Activated T-cell treated with anti-CD3 and anti-CD28 coated beads, Interleukin-2, amount 50 U/mL, for 72 hours (primary cell): ENCODE measurements around the gene MACROH2A2. TPM values are rescaled to one million over a fixed set of nuclear protein-coding genes. Genes with fewer than 3 reads are reported as not detected.

Experiments
- ATAC-seq, 2 donors: fragments of 150-1000 bp; cut with Tn5 transposase; replicated peaks in 1 of 2; 2 replicates each; pipeline ENCODE4 v1.10.0; 2021; ENCODE audit warnings: moderate library complexity in 2 of 2, mild to moderate bottlenecking in 1 of 2
- DNase-seq, 2 donors: peaks; one replicate each; pipeline ENCODE4 v3.0.0; 2021 to 2022; ENCODE audit warnings: mixed read lengths in 1 of 2
- H3K27ac Mint-ChIP-seq: one replicate; pipeline ENCODE4 v1.8.0; 2022; ENCODE audit warnings: mild to moderate bottlenecking, moderate library complexity, mixed read lengths
- H3K27me3 Mint-ChIP-seq: one replicate; pipeline ENCODE4 v1.8.0; 2022; ENCODE audit warnings: low read depth, mixed read lengths
- H3K36me3 Mint-ChIP-seq, 2 donors: one replicate each; pipeline ENCODE4 v1.8.0; 2022; ENCODE audit warnings: mixed read lengths in 2 of 2, mild to moderate bottlenecking in 1 of 2; ENCODE audit not compliant: insufficient read depth in 2 of 2
- H3K4me1 Mint-ChIP-seq: one replicate; pipeline ENCODE4 v1.8.0; 2022; ENCODE audit warnings: low read depth, mixed read lengths
- H3K4me3 Mint-ChIP-seq, 2 donors: one replicate each; pipeline ENCODE4 v1.8.0; 2022; ENCODE audit warnings: mild to moderate bottlenecking in 2 of 2, mixed read lengths in 2 of 2, moderate library complexity in 2 of 2
- H3K9me3 Mint-ChIP-seq, 2 donors: one replicate each; pipeline ENCODE4 v1.8.0; 2022; ENCODE audit warnings: mixed read lengths in 2 of 2
- total RNA-seq, 2 donors: library from RNA; stranded (reverse); gene quantifications; one replicate each; pipeline ENCODE4 v1.2.3, GENCODE V29; 2022

The MACROH2A2 gene
- total RNA-seq, 2 donors from 2014 or later: 6.2 to 8.4 TPM

GRCh38 chr10:70053218-70053840 lies 683 bp downstream of the MACROH2A2 start:
- H3K9me3 Mint-ChIP-seq: no peaks in the 10 kb centered on the region
- peaks cover 0 to 1% of the 10 kb centered on the region in 2 donors for H3K36me3 Mint-ChIP-seq
- peaks cover 46% of the 10 kb centered on the region for H3K27me3 Mint-ChIP-seq
- no peak overlapping the region for H3K27ac Mint-ChIP-seq
- peak; percentile 37 to 48 for DNase-seq
- peak; percentile 71 to 73 for ATAC-seq
- H3K4me3 Mint-ChIP-seq: peak overlapping the region; percentile 84 to 93
- H3K4me1 Mint-ChIP-seq: peaks cover 9% of the 10 kb centered on the region

- Mint-ChIP-seq H3K4me3 (peak overlapping the region; percentile 72 to 84), H3K27ac (no peak overlapping the region), H3K4me1 (peaks cover 9% of the 10 kb centered on the region), H3K9me3 (no peaks in the 10 kb centered on the region), H3K36me3 (peaks cover 0 to 1% of the 10 kb centered on the region in 2 donors), H3K27me3 (peaks cover 46% of the 10 kb centered on the region)
- DNase-seq (peak; percentile 23 to 51), ATAC-seq (peak; percentile 60)
Observed at GRCh38 chr10:70053841-70054288, 1.2 kb downstream of the MACROH2A2 start.

- Mint-ChIP-seq H3K36me3 (peaks cover 0 to 1% of the 10 kb centered on the region in 2 donors), H3K4me3 (peak overlapping the region; percentile 1 to 28), H3K9me3 (no peaks in the 10 kb centered on the region), H3K4me1 (peaks cover 9% of the 10 kb centered on the region), H3K27me3 (peaks cover 46% of the 10 kb centered on the region), H3K27ac (no peak overlapping the region)
- ATAC-seq (no peak), DNase-seq (no peak)
Observed at GRCh38 chr10:70054902-70055301, 2.3 kb downstream of the MACROH2A2 start.

- Mint-ChIP-seq H3K36me3 (peaks cover 0 to 1% of the 10 kb centered on the region in 2 donors), H3K4me3 (no peak overlapping the region), H3K27me3 (peaks cover 44% of the 10 kb centered on the region), H3K4me1 (peaks cover 9% of the 10 kb centered on the region), H3K9me3 (no peaks in the 10 kb centered on the region), H3K27ac (no peak overlapping the region)
- ATAC-seq (no peak), DNase-seq (no peak)
Observed at GRCh38 chr10:70055550-70055949, 2.9 kb downstream of the MACROH2A2 start.

GRCh38 chr10:70057306-70057705 lies 4.7 kb downstream of the MACROH2A2 start:
- Mint-ChIP-seq H3K9me3 (no peaks in the 10 kb centered on the region), H3K4me3 (no peak overlapping the region), H3K27ac (no peak overlapping the region), H3K27me3 (peaks cover 26% of the 10 kb centered on the region), H3K4me1 (peaks cover 8% of the 10 kb centered on the region), H3K36me3 (peaks cover 0 to 1% of the 10 kb centered on the region in 2 donors)
- no peak for DNase-seq
- no peak for ATAC-seq

GRCh38 chr10:70060389-70060788 lies 7.7 kb downstream of the MACROH2A2 start:
- H3K27me3 Mint-ChIP-seq: peaks cover 10% of the 10 kb centered on the region
- DNase-seq: no peak
- ATAC-seq: no peak
- H3K27ac Mint-ChIP-seq: no peak overlapping the region
- peaks cover 4% of the 10 kb centered on the region for H3K4me1 Mint-ChIP-seq
- H3K9me3 Mint-ChIP-seq: no peaks in the 10 kb centered on the region
- H3K36me3 Mint-ChIP-seq: no peaks in the 10 kb centered on the region
- no peak overlapping the region for H3K4me3 Mint-ChIP-seq

GRCh38 chr10:70063418-70064098 lies 10.9 kb downstream of the MACROH2A2 start:
- ATAC-seq (peak in 1 of 2 donors; percentile 85), DNase-seq (peak in 1 of 2 donors; percentile 23)
- Mint-ChIP-seq H3K27ac (peak overlapping the region; percentile 84), H3K9me3 (no peaks in the 10 kb centered on the region), H3K4me1 (peaks cover 4% of the 10 kb centered on the region), H3K36me3 (no peaks in the 10 kb centered on the region), H3K27me3 (peaks cover 6% of the 10 kb centered on the region), H3K4me3 (peak overlapping the region in 1 of 2 donors; percentile 66)

- ATAC-seq: no peak
Observed at GRCh38 chr10:70064486-70064885, 11.8 kb downstream of the MACROH2A2 start.

GRCh38 chr10:70066190-70066589 lies 13.5 kb downstream of the MACROH2A2 start:
- no peak overlapping the region for H3K4me3 Mint-ChIP-seq
- DNase-seq (no peak), ATAC-seq (no peak)
- H3K36me3 Mint-ChIP-seq: no peaks in the 10 kb centered on the region
- no peak overlapping the region for H3K27ac Mint-ChIP-seq
- H3K27me3 Mint-ChIP-seq: peaks cover 6% of the 10 kb centered on the region
- no peaks in the 10 kb centered on the region for H3K9me3 Mint-ChIP-seq
- H3K4me1 Mint-ChIP-seq: peaks cover 4% of the 10 kb centered on the region

More at GRCh38 chr10:70064486-70064885, 11.8 kb downstream of the MACROH2A2 start:
- peaks cover 4% of the 10 kb centered on the region for H3K4me1 Mint-ChIP-seq
- H3K27ac Mint-ChIP-seq: no peak overlapping the region
- H3K4me3 Mint-ChIP-seq: no peak overlapping the region
- DNase-seq: no peak
- peaks cover 6% of the 10 kb centered on the region for H3K27me3 Mint-ChIP-seq
- H3K9me3 Mint-ChIP-seq: no peaks in the 10 kb centered on the region
- no peaks in the 10 kb centered on the region for H3K36me3 Mint-ChIP-seq

- Mint-ChIP-seq H3K4me3 (no peak overlapping the region), H3K27ac (no peak overlapping the region), H3K9me3 (no peaks in the 10 kb centered on the region), H3K27me3 (peaks cover 6% of the 10 kb centered on the region), H3K36me3 (no peaks in the 10 kb centered on the region), H3K4me1 (peaks cover 4% of the 10 kb centered on the region)
- no peak for ATAC-seq
- no peak for DNase-seq
Observed at GRCh38 chr10:70067586-70067985, 14.9 kb downstream of the MACROH2A2 start.

GRCh38 chr10:70068925-70069324 lies 16.3 kb downstream of the MACROH2A2 start:
- H3K4me3 Mint-ChIP-seq: no peak overlapping the region
- H3K9me3 Mint-ChIP-seq: no peaks in the 10 kb centered on the region
- DNase-seq: no peak
- no peak for ATAC-seq
- H3K27me3 Mint-ChIP-seq: peaks cover 6% of the 10 kb centered on the region
- H3K4me1 Mint-ChIP-seq: no peaks in the 10 kb centered on the region
- no peaks in the 10 kb centered on the region for H3K36me3 Mint-ChIP-seq
- H3K27ac Mint-ChIP-seq: no peak overlapping the region

- Mint-ChIP-seq H3K4me1 (no peaks in the 10 kb centered on the region), H3K4me3 (no peak overlapping the region), H3K27ac (no peak overlapping the region), H3K27me3 (peaks cover 6% of the 10 kb centered on the region), H3K36me3 (no peaks in the 10 kb centered on the region), H3K9me3 (no peaks in the 10 kb centered on the region)
- ATAC-seq (no peak), DNase-seq (no peak)
Observed at GRCh38 chr10:70069346-70069745, 16.7 kb downstream of the MACROH2A2 start.

GRCh38 chr10:70070834-70071233 lies 18.2 kb downstream of the MACROH2A2 start:
- H3K9me3 Mint-ChIP-seq: no peaks in the 10 kb centered on the region
- H3K27me3 Mint-ChIP-seq: peaks cover 3% of the 10 kb centered on the region
- H3K27ac Mint-ChIP-seq: no peak overlapping the region
- H3K36me3 Mint-ChIP-seq: no peaks in the 10 kb centered on the region
- DNase-seq (no peak), ATAC-seq (no peak)
- H3K4me1 Mint-ChIP-seq: no peaks in the 10 kb centered on the region
- H3K4me3 Mint-ChIP-seq: no peak overlapping the region
